GM19467 (cell line): ENCODE measurements around the gene CERS1.

Experiments used
- ATAC-seq: cut with Tn5 transposase; IDR thresholded peaks from one replicate; pipeline ENCODE4 v1.9.1; 2021; ENCODE audit warnings: mild to moderate bottlenecking, moderate library complexity; ENCODE audit not compliant: unreplicated experiment

The CERS1 gene

GRCh38 chr19:18899624-18900560, 3.9 kb upstream of the CERS1 start:
- no peak for ATAC-seq

GRCh38 chr19:18898607-18899408, 2.9 kb upstream of the CERS1 start:
- ATAC-seq, result no peak

DNA sequence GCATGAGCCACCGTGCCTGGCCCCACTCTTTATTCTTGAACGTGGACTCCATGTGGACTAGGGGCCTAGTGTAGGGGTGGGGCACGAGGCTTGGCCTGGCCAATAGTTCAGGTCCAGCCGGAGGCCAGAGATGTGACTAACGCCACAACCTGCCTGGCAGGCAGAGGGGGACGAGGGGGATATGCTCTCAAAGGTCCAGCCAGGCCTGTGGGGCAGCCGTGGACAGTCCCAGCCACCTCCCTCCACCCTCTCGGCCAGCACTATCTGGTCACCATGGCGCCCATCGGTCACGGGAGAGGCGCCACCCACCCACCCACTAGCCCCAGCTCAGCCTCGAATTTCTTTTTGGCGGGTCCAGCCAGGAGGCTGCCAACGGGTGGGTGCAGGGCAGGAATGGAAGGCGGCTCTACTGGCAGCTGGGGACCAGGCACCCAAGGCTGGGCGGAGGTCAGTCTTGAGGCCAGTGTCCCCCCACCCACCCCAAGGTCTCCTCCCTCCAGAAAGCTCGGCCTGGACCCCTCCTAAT, 2.2 kb upstream of the CERS1 start:
- ATAC-seq, result no peak

DNA sequence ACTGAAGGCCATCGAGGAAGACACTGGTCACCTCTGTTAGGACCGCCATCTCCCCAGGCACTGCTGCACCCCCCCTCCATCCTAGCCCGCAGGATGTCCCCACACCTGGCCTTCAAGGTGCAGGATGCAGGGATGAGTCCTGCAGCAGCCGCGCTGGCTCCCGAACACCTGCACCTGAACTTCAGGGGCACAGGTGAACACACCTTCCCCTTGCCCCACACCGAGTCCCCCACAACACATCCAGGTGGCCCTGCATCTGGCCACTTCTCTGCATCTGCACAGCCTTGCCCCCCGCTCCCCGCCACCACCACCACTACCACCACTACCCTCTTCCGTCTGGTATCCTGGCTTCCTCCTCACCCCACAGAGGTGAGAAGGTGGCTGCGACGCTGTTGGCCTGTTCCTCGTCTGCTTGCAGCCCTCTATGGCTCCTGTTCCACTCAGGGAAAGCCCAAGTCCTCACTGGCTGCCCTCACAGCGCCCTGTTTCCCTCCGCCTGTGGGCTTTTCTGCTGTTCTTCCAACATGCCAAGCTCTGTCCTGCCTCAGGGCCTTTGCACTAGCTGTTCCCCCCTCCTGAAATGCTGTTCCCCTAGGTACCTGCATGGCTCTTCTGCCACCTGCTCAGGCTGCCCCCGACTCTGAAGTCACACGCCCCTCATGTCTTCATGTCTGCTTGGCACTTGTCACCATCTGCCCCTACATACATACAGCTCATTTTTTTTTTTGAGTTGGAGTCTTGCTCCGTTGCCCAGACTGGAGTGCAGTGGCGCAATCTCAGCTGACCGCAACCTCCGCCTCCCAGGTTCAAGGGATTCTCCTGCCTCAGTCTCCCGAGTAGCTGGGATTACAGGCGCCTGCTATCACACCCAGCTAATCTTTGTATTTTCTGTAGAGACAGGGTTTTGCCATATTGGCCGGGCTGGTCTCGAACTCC, 1.4 kb upstream of the CERS1 start:
- no peak for ATAC-seq

DNA sequence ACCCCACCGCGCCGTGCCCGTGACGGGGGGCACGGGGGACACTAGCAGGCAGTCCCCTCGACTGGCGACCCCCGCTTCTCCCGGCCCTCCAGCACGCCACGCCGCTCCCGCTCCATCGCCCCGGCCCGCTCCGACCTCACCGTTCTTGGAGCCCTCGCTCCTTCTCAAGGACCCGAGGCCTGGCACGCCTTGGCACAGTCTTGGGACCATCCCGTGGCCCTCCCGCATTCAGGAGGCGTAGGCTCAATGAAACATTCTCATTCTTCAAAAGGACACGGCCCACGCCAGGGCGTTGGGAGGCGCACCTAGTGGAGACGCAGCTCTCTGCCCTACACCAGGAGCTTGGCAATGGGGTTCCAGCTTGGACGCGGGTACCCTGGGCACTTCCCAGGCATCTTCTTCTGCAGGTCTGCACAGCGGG, 473 bp upstream of the CERS1 start:
- ATAC-seq, result no peak

- ATAC-seq, result no peak
These were observed 727 bp downstream of the CERS1 start for GRCh38 chr19:18895038-18895823.

- no peak for ATAC-seq
These were observed 1.5 kb downstream of the CERS1 start for GRCh38 chr19:18894254-18895037.

- ATAC-seq, result no peak
These were observed 2.2 kb downstream of the CERS1 start for GRCh38 chr19:18893587-18894253.

DNA sequence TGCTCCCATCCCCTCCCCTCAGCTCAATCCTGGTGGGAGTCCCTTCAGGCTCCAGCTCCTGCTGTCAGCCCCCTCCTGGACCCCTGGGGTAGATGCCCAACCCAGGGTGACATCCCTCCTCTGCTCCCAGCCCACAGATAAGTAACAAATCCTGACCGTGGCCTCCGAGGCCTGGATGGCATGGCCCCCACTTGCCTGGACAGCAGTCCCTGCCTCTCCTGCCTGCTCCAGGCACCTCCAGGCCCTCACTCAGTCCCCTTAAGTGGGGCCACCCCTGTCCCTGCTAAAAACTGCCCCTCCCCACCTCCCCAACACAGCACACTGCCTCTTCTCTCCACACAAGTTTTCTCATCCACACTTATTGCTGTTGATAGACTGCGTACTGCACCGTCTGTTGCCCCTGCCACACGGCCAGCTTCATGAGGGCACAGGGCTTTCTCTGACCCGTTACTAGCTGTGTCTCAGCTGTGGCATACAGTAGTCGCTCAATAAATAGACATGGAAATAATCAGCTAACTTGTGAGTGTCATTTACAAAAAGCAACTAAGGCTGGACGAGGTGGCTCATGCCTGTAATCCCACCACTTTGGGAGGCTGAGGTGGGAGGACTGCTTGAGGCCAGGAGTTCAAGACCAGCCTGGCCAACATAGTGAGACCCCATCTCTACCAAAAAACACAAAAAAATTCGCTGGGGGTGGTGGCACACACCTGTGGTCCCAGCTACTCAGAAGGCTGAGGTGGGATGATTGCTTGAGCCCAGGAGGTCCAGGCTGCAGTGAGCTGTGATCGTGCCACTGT, 5.8 kb downstream of the CERS1 start:
- ATAC-seq, result no peak

GRCh38 chr19:18886972-18887371, 9.0 kb downstream of the CERS1 start:
- no peak for ATAC-seq

DNA sequence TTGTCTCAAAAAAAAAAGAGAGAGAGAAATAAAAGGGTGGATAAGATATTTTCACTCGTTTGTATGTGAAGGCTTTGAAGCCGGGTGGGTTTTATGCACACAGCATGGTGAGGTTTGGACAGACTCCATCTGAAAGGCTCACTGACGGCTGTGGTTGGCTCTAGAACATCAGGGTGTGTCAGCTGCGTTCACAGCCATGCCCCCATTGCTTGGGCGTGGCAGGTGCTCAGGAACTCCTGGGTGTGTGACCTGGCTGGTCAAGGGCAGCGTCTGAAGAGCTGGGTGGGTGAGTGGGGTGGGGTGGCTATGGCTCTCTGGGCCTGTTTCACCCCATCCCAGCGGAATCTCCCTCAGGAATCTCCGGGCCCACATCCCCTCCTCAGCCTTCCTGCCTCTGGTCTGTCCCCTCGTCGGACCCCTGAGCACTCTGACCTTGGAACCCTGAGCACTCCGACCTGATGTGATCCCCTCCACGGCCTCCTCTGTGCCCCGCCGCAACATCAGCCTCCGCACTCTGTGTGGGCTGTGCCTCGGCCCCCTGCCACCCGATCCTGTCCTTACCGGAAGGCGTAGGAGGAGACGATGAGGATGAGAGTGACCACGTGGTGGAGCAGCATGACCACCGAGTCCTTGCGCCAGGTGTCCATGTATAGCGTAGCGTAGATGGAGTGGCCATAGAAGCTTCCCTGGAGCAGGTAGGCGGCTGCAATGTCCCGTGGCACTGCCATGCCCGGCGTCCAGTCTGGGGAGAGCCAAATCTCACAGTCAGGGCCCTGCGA, 12.2 kb downstream of the CERS1 start:
- no peak for ATAC-seq

DNA sequence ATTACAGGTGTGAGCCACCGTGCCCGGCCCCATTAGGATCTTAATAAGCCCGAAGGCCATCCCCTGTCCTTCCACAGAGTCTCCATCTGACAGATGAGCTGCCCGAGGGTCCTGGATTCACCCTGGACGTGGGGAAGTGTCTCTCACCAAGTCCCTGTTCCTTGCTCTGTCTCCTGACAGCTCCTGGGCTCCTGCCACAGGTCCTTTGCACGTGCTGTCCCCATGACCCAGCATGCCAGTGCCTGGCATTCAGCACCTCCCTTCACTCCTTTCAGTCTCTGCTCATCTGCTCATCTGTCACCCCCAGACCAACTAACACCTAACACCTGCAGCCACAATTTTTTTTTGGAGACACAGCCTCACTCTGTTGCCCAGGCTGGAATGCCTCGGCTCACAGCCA, 14.5 kb downstream of the CERS1 start:
- ATAC-seq, result no peak

GRCh38 chr19:18879579-18880373, 16.2 kb downstream of the CERS1 start:
- no peak for ATAC-seq

DNA sequence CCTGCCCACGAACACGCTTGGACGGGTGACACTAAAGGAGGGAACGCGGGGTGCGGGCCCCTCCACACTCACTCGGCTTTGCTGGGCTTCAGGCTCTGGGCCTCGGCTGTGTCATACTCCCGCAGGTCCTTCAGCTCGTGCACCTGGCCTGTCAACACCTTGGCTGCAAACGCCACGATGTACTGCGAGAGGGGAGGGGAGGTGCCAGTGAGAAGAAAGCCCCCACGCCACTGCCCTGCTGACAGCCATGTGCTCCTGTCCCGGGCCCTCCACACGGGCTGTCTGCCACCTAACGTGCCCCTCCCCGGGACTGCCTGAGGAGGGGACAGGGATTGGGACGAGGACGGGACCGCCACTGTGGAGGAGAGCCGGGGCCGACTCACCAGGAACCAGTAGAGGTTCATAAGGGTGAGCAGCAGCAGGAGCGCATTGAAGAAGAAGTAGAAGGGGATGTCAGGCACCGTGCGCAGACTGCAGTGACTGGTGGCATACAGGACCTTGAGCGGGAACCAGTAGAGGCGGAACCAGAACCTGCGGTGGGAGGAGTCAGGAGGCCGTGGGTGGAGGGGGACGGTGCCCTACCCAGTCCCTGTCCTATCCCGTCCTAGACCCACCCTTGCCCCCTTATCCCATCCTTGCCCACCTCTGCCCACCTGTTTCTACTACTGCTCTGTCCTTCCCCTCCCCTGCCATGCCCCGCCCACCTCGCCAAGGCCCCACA, 16.9 kb downstream of the CERS1 start:
- no peak for ATAC-seq

GRCh38 chr19:18878058-18878797, 17.7 kb downstream of the CERS1 start:
- no peak for ATAC-seq
